NCI-H2196 (cell line): ENCODE measurements around the gene SIRT4.

ENCODE experiments used
- DNase-seq: peaks from one replicate; lab custom pipeline; 2025; ENCODE audit not compliant: unreplicated experiment; lab: John Stamatoyannopoulos, UW

The SIRT4 gene

DNA sequence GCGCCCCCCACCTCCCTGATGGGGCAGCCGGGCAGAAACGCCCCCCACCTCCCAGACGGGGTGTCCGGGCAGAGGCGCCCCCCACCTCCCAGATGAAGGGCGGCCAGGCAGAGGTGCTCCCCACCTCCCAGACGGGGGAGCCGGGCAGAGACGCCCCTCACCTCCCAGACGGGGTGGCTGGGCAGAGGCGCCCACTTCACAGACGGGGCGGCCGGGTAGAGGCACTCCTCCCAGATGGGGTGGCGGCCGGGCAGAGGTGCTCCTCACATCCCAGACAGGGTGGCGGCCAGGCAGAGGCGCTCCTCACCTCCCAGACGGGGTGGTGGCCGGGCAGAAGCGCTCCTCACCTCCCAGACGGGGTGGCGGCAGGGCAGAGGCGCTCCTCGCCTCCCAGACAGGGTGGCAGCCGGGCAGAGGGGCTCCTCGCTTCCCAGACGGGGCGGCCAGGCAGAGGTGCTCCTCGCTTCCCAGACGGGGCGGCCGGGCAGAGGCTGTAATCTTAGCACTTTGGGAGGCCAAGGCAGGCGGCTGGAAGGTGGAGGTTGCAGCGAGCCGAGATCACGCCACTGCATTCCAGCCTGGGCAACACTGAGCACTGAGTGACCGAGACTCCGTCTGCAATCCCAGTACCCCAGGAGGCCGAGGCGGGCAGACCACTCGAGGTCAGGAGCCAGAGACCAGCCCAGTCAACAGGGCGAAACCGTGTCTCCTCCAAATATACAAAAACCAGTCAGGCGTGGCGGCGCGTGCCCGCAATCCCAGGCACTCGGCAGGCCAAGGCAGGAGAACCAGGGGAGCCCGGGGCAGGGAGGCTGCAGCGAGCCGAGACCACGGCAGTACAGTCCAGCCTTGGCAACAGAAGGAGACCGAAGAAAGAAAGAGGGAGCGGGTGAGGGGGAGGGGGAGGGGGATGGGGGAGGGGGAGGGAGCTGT is 23.7 kb upstream of the SIRT4 start:
- no peak for DNase-seq

DNA sequence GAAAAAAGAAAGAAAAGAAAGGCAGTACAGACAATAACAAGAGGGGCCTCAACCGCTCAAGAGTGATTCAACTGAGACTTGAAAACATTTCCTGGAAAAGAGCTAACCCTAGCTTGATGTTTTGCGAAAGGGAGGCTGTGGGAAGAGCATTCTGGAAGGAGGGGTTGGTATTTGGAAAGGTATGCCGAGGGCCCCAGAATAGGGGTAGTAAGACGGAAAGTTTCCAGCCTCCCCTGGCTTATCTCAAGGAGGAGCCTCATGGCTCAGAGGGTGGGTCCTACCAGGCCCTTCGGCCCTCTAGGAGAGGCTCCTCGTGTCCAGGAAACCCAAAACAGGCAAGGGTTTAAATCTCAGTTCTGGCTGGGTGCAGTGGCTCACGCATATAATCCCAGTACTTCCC is 18.8 kb upstream of the SIRT4 start:
- no peak for DNase-seq

DNA sequence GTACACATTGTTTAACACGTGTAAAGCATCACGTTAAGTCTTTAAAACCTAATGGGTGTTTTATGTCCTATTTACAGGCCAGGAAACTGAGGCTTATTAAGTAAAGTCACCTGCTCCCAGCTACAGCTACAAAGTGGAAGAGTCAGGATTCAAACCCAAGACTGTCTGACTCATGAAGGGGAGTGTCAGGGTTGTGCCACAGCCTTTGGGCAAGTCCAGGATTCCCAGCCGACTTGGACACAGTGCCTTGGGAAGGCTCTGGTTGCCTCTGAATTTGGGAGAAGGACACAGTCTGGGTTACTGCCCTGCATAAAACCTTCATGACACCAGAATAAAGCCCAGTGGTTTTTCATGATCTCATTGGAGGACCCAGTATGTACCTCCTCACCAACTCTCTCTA is 17.7 kb upstream of the SIRT4 start:
- DNase-seq, result no peak

DNA sequence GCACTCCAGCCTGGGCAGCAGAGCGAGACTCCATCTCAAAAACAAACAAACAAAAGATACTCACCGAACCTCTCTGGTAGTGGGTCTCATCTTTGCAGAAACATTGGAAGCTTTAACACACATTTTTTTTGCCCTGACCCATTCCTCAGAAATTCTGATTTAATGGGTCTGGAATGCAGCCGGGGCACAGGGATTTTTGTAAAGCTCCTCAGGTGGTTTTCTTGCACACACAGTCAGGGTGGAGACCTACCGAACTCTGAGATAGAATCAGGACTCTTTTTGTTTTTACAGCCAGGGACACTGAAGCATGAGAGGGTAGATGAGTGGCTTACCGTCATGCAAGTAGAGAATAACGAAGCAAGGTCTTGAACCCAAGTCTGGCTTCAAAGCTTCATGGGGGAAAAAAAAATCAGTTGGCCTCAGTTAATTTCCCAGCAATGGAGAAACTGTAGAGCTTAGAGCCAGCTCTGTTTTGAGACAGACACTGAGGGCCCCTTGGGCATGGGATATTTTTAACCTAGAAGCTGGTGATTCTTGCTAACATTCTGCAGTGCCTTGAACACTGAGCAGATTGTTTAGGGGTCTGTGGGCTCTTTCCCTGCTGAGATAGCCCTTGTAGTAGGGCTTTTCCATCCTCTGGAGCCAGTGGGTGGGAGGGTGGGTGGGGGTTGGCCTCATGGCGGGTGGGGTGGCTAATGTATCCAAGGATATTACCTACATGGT is 15.2 kb upstream of the SIRT4 start:
- DNase-seq, result no peak

DNA sequence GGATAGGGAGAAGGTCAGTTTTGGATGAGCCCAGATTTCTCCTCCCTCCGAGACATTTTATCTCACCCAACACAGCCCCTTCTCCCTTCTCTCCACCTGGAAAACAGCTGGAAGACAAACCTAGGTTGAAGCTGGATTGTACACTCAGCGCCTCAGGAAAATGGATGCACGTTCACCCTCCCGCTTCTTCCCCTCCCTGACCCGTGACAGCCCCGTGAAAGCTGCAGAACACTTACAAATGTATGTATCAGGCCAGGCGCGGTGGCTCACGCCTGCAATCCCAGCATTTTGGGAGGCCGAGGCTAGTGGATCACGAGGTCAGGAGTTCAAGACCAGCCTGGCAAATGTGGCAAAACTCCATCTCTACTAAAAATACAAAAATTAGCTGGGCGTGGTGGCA is 14.6 kb upstream of the SIRT4 start:
- no peak for DNase-seq

DNA sequence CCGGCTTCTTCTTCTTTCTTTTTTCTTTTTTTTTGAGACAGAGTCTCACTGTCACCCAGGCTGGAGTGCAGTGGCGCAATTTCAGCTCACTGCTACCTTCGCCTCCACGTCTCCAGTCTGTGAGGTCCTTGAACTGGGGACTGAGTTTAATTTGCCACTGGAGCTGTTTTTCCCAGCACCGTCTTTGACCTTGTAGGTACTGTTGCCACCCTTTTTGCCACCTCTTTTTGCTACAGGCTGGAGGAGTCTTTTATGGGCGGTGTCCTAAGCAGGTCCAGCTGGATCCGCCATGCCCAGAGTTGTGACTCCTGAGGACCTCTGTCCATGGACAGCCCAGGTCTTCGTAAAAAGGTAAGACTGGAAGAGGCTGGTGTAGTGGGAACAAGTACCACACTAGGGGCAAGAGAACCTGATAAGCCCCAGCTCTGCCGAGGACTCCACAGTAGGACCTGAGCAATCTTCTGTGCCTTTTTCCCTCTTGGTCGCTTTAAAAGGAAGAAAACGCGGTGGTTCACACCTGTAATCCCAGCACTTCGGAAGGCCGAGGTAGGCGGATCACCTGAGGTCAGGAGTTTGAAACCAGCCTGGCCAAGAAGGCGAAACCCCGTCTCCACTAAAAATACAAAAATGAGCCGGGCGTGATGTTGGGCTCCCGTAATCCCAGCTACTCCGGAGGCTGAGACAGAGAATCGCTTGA is 11.4 kb upstream of the SIRT4 start:
- no peak for DNase-seq

DNA sequence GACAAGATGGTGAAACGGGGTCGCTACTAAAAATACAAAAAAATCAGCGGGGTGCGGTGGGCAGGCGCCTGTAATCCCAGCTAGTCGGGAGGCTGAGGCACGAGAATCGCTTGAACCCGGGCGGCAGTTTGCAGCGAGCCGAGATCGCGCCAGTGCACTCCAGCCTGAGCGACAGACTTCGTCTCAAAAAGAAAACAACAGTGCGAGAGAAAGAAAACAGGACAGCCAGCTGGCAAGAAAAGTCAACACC is 9.8 kb upstream of the SIRT4 start:
- DNase-seq, result no peak

DNA sequence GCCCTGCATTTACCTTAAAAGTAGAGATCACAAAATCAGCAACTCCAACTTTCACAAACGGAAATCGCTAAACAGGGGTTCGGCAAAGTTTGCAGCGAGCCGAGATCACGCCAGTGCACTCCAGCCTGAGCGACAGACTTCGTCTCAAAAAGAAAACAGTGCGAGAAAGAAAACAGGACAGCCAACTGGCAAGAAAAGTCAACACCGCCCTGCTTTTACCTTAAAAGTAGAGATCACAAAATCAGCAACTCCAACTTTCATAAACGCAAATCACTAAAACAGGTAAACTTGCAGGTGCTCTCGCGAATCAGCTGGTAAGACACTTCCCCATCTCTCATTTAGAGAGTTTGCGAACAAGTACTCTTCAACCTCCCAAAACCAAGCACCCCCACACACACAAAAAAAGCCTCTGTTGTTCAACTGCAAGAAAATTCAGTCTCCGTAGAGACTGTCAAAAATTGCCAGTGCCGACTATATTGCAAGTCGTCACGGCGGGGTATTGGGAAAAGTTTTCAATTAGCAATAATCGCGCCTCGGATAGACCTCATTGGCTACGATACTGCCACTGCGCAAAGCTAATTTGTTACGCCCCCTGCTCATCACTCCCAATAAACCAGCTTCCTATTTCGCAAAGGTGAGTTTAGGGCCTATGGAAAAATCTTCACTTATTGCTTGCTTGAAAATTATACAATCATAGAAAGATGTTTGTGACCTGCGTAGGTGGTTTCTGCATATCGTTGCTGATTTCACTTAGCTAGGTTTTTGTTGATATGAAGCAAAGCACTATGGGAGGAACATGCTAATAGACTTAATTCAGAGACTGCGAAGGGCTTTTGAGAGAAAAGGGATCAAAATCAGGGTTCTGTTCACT is 9.2 kb upstream of the SIRT4 start, which contains the start of gene RNU4-1:
RNU4-1 (minus strand) TSS at position 577 of the 871 bp plus-strand sequence.
- peak; percentile 75 for DNase-seq

DNA sequence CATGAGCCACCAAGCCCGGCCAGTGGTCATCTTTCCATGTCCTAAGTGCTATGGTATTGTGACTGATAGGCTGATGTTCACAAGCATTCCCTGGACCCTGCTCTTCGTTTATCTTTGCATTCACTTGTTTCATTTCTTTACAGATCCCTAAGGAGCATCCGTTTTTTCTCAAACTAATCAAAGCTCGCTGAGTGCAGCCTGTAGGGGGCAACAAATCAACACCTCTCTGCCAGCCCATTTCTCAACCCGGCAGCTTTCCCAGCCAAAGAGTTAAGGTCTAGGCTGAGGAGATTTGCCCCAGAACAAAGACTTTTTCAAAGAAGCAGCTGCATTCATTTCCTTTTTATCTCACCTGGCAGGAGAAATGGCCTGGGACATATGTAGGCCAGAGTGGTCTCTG is 12.1 kb downstream of the SIRT4 start:
- DNase-seq, result no peak

DNA sequence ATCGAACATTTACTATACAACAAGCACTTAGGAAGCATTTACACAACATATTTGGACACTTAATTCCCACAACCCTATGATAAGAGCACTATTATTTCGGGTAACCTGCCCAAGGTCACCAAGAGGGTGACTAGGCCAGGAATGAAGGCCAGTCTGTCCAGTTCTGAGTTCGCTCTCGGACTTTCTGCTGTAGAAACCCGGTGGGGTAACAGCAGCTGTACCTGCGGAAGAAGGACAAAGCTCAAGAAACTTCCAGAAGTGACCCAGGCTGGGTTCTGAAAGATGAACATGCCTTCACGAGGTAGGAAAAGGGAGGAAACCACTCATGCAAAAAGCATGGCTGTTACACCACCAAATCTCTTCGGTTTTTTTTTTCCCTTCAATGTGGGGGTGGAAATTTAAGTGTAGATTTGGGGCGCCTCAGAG is 14.7 kb downstream of the SIRT4 start:
- no peak for DNase-seq

DNA sequence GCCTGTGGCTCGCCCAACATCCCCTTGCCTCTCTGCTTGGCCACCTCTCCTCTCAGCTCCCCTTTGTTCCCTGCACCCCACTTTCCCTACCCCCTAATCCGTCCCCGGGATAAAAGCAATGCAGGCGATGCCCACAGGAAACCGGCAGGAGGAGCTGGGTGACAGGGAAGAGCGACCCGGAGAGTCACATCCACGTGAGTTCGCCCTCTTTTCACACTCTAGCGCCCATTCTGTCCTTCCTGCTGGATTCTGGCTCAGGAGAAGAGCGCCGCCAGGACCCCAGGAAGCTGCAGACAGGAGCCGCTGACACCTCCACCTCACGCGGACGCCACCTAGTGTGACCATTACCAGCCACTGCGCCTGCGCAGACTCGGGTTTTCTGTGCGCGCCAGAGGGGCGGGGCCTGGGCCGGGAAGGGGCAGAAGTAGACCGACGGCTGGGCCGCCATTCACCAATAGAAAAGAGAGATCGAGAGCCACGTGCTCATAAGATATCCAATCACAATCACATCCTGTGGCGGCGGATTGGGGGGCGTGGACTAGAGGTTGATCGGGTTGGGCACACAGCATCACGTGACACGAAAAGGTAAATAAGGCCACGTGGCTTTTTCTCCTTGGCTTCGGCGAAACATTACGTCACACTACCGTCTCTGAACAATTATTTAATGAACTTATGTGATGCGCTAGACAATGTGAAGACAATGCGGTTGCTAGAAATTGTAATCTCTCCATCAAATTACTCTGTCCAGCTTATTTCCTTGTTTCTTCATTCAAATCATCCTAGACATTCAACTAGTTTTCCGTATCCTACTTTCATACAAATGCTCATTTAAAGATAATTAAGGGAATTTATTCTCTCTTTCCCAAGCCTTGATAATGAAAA is 15.3 kb downstream of the SIRT4 start:
- peak; percentile 99 for DNase-seq

DNA sequence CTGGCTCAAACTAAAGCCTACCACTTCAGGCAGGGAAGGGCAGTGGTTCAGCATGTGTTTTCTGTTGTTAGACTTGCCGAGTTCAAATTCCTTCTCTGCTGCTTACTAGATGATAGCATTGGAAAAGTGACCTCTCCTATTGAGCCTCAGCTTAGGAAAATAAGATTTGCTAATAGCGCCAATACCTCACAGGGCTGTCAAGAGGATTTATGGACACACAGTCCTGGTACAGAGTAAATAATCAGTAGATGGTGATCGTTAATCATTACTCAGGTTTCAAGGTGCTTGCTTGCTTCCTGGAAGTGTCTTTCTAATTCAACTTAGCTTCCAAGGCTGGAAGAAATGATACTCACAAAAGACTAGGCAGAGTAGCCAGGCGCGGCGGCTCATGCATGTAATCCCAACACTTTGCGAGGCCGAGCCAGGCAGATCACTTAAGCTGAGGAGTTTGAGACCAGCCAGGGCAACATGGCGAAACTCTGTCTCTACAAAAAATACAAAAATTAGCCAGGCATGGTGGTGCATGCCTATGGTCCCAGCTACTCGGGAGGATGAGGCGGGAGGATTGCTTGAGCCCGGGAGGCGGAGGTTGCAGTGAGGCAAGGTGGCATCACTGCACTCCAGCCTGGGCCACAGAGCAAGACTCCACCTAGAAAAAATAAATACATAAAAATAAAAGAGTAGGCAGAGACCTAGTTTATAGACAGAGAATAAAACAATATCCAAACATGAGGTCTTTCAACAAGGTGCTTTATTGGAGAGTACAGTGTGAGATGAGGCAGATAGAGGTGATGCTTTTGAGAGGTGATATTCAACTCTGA is 19.5 kb downstream of the SIRT4 start:
- DNase-seq, result no peak

DNA sequence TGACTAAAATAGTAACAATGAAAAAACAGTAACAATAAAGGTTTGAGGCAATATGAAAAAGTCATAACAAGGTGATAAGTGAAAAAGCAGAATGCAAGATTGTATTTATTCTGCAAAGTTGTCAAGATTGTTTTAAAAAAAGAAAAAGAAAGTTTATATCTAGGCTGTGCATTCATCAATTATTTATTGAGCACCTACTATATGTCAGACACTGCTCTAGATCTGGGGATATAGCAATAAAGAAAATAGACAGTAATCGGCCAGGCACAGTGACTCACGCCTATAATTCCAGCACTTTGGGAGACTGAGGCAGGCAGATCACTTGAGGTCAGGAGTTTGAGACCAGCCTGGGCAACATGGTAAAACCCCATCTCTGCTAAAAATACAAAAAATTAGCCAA is 21.7 kb downstream of the SIRT4 start:
- no peak for DNase-seq

DNA sequence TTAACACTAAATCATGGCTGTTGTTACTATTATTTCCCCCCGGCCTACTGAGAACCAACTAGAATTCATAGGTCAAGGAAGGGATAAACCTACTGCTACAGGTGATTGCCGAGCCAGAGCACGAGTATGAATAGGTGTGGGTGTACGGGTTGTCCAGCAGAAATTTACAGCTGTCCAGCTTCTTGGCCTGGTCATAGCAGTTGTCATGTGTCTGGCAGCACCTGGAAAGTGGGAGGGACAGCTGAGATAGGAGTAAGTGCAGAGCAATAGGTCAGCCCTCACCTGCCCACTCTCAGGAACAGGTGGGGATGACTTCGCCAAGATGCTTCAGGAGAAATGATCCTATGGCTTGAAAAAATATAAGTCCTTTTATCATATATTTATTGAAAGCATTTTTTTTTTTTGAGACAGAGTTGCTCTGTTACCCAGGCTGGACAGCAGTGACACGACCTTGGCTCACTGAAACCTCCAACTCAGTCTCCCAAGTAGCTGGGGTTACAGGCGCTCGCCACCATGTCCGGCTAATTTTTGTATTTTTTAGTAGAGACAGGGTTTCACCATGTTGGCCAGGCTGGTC is 22.8 kb downstream of the SIRT4 start:
- no peak for DNase-seq

DNA sequence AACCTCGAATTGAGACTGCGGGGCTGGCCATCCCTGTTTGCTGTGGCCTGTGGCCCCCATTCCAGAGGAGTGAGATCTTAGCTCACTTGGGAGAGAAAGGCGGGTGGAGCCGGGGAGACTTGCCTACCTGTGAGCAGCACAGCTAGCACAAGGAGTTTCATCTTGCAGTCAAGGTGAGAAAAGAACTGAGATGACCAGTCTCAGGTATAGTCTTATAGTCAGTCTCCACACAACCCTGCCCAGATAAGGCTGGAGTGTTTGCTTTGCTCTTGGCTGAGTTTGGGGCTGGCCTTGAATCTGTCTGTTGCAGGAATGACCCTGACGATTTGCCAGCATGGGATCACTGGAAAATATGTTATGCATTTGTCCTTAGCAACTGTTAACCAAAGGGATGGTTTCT is 25.5 kb downstream of the SIRT4 start, which contains the start of gene PLA2G1B:
PLA2G1B (minus strand) TSS at position 187 of the 400 bp plus-strand sequence; CDS start at position 161, 26 bp downstream.
- no peak for DNase-seq

DNA sequence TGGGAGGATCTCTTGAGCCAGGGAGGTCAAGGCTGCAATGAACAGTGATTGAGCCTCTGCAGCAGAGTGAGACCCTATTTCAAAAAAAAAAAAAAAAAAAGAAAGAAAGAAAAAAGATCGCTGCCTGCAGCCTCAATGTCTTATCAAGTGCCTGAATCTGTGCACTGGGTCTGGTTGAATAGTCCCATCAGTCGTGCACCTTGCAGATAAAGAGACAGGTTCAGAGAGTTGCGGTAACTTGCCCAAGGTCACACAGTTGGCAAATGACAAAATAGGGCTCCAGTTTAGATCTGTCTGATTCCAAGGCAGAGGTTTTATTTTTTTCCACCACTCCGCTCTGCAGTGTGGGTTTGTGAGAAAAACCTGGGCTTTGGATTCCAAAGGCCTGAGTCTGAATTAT is 26.1 kb downstream of the SIRT4 start:
- DNase-seq, result no peak

DNA sequence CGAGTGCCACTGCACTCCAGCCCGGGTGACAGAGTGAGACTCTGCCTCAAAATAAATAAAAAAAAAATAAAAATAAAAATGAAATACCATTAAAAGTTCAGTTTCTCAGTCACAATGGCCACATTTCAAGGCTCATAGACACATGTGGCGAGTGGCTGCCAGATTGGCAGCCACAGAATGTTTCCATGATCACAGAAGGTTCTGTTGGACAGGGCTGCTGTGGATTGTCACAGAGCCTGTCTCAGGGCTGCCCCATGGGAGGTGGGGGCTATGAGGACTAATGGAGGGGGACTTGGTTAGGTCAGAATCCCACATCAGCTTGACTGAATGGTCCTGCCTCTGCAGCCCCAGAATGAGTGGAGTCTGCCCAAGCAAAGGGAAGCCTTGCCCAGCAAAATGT is 29.3 kb downstream of the SIRT4 start:
- DNase-seq, result no peak

DNA sequence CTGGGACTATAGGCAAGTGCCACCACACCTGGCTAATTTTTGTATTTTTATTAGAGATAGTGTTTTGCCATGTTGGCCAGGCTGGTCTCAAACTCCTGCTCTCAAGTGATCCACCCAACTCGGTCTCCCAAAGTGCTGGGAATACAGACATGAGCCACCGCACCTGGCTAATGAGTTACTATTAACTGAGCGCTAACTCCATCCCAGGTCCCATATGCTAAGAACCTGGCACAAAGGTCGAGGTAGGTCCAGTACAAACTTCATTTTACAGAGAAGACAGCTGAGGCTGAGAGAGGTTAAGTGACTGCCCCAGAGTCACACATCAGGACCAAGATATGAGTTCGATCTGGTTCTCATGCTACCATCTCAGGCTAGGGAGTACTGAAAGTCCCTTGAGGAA is 29.9 kb downstream of the SIRT4 start:
- no peak for DNase-seq

DNA sequence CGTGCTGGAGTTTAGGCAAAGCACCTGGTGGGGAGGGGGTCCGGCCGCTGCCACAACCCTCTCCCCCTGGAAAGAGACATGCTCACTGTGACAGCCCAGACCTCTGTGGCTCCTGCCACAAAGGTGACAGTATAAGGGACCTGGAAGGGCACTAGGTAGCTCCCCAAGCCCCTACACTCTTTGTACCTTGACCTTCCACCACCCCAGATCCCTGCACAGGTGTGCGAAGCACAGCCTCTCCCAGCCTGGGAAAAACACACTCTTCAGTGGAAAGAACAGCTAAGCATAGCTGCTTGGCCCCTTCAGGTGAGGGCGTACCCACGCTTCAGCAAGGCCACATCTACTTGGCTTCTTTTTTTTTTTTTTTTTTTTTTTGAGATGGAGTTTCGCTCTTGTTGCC is 30.4 kb downstream of the SIRT4 start:
- no peak for DNase-seq
